ENCODE data around the gene SEC23A. TPM values are rescaled to one million over a fixed set of nuclear protein-coding genes. Genes with fewer than 3 reads are reported as not detected.

Gene SEC23A
- total and polyA plus RNA-seq, 2 of the 13 experiments (the other 11 are each of a cell fraction or from before 2014, with no cell fraction given): 403 to 887 TPM

DNA sequence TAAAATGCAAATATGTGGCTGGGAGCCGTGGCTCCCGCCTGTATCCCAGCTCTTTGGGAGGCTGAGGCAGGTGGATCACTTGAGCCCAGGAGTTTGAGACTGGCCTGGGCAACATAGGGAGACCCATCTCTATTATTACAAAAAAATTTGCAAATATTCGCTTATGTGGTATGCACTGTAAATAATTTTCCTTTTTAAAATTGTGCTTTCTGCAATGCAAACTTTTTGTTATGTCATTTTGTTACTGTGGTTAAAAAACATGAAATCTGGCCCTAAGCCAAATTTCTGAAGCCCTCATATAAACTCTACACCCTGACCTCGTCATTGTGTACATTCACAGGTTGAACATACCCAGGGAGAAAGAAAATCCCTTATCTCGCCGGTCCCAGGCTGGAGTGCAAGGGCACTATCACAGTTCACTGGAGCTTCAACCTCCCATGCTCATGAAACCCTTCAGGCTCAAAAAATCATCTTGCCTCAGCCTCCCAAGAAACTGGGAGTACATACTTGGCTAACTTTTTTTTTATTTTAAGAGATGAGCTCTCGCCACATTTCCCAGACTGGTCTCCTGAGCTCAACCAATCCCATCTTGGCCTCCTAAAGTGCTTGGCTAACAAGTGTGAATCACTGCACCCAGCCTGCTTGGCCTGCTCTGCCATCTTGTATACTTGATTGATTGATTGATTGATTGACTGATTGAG is 42.4 kb upstream of the SEC23A start (continued):
- no peak for TF ChIP-seq ZNF883 (CRISPR knock-in tag; IDR thresholded peaks at IDR 0.05; ENCODE audit: not compliant biosample characterization)
- TF ChIP-seq, protein P1, sequence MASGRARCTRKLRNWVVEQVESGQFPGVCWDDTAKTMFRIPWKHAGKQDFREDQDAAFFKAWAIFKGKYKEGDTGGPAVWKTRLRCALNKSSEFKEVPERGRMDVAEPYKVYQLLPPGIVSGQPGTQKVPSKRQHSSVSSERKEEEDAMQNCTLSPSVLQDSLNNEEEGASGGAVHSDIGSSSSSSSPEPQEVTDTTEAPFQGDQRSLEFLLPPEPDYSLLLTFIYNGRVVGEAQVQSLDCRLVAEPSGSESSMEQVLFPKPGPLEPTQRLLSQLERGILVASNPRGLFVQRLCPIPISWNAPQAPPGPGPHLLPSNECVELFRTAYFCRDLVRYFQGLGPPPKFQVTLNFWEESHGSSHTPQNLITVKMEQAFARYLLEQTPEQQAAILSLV (CRISPR knock-in tag; IDR thresholded peaks at IDR 0.05; ENCODE audit: borderline replicate concordance): no peak
- TF ChIP-seq, protein P2, sequence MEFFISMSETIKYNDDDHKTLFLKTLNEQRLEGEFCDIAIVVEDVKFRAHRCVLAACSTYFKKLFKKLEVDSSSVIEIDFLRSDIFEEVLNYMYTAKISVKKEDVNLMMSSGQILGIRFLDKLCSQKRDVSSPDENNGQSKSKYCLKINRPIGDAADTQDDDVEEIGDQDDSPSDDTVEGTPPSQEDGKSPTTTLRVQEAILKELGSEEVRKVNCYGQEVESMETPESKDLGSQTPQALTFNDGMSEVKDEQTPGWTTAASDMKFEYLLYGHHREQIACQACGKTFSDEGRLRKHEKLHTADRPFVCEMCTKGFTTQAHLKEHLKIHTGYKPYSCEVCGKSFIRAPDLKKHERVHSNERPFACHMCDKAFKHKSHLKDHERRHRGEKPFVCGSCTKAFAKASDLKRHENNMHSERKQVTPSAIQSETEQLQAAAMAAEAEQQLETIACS (CRISPR knock-in tag; IDR thresholded peaks at IDR 0.05): no peak
- TF ChIP-seq NR2F1 (CRISPR knock-in tag; IDR thresholded peaks at IDR 0.05): peak; percentile 43 to 87; a peak in 3 of 4 replicates
- TF ChIP-seq ZNF354B (CRISPR knock-in tag; IDR thresholded peaks at IDR 0.05): no peak
- no peak for TF ChIP-seq ZFP62 (CRISPR knock-in tag; IDR thresholded peaks at IDR 0.05)
- TF ChIP-seq ZNF776 (CRISPR knock-in tag; IDR thresholded peaks at IDR 0.05): 0 out of 2 replicates have a peak, but pooled peaks have one; percentile 31
- TF ChIP-seq, protein P3, sequence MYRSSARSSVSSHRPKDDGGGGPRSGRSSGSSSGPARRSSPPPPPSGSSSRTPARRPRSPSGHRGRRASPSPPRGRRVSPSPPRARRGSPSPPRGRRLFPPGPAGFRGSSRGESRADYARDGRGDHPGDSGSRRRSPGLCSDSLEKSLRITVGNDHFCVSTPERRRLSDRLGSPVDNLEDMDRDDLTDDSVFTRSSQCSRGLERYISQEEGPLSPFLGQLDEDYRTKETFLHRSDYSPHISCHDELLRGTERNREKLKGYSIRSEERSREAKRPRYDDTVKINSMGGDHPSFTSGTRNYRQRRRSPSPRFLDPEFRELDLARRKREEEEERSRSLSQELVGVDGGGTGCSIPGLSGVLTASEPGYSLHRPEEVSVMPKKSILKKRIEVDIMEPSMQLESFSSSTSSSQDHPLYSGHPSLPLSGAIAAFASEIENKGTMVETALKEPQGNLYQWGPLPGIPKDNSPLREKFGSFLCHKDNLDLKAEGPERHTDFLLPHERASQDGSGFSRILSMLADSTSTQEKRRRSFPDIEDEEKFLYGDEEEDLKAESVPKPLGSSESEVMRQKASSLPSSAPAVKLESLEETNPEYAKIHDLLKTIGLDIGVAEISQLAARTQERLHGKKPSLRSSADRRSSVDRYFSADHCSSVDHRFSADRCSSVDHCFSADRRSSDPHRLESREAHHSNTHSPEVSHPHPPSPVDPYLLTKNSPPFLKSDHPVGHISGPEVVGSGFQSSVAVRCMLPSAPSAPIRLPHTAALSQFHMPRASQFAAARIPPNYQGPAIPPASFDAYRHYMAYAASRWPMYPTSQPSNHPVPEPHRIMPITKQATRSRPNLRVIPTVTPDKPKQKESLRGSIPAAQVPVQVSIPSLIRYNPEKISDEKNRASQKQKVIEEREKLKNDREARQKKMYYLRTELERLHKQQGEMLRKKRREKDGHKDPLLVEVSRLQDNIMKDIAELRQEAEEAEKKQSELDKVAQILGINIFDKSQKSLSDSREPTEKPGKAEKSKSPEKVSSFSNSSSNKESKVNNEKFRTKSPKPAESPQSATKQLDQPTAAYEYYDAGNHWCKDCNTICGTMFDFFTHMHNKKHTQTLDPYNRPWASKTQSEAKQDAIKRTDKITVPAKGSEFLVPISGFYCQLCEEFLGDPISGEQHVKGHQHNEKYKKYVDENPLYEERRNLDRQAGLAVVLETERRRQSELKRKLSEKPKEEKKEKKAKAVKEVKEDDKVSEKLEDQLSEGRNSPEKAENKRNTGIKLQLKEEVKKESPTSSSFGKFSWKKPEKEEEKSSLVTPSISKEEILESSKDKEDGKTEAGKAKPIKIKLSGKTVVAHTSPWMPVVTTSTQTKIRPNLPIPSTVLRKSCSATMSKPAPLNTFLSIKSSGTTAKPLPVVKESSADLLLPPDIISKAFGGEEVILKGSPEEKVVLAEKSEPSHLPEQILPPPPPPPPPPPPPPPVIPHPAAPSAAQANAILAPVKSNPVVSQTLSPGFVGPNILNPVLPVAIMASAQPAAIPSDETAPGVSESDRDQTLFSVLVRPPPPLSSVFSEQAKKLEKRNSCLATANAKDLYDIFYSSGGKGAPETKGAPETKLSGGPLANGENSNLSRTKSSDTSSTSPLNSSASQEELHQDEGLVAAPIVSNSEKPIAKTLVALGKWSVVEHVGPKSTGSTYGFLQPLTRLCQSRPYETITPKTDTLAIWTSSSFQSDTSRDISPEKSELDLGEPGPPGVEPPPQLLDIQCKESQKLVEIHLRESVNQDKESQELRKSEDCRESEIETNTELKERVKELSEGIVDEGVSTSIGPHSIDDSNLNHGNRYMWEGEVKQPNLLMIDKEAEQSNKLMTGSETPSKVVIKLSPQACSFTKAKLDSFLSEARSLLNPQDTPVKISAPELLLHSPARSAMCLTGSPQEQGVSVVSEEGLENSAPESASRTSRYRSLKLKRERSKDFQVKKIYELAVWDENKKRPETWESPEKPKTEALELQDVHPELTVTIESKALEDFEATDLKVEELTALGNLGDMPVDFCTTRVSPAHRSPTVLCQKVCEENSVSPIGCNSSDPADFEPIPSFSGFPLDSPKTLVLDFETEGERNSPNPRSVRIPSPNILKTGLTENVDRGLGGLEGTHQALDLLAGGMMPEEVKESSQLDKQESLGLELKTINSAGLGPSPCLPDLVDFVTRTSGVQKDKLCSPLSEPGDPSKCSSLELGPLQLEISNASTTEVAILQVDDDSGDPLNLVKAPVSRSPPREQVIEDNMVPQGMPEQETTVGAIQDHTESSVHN (CRISPR knock-in tag; IDR thresholded peaks at IDR 0.05): no peak
- TF ChIP-seq ARID3A (IDR thresholded peaks at IDR 0.05; ENCODE audit: low read depth, low read length): no peak
- TF ChIP-seq THAP11 (CRISPR knock-in tag; IDR thresholded peaks at IDR 0.05): no peak; the same call in 1 of the 2 replicates
- TF ChIP-seq ATAD3A (CRISPR knock-in tag; IDR thresholded peaks at IDR 0.05): no peak
- TF ChIP-seq ZNF670 (CRISPR knock-in tag; IDR thresholded peaks at IDR 0.05; ENCODE audit: borderline replicate concordance): no peak
- TF ChIP-seq ZNF121 (CRISPR knock-in tag; IDR thresholded peaks at IDR 0.05): peak; percentile 61; the same call in 1 of the 2 replicates
- TF ChIP-seq HES4 (CRISPR knock-in tag; IDR thresholded peaks at IDR 0.05; ENCODE audit: borderline replicate concordance): no peak
